NCI-H146 treated with DMSO at 0.1 percent for 48 hours (cell line): ENCODE results near the gene MPDU1.
"Not testable (repeated sequence)": the region's sequence is repeated elsewhere in the genome, so short reads cannot be mapped to it uniquely, and the experiment has no call there.

Source experiments
- DNase-seq: peaks from one replicate; lab custom pipeline; 2025; ENCODE audit not compliant: unreplicated experiment; lab: John Stamatoyannopoulos, UW

Gene MPDU1

GRCh38 chr17:7614425-7615264 is 31.0 kb downstream of the MPDU1 start, which contains the start of gene FXR2:
FXR2 (minus strand) TSS chr17:7614897; CDS start chr17:7614532, 365 bp downstream.
- DNase-seq = peak; percentile 100

- no peak for DNase-seq
These were observed 31.7 kb downstream of the MPDU1 start for GRCh38 chr17:7615265-7615747.

- no peak for DNase-seq
These were observed 35.0 kb downstream of the MPDU1 start for GRCh38 chr17:7618608-7619007.

GRCh38 chr17:7620835-7621234 is 37.2 kb downstream of the MPDU1 start:
- DNase-seq = no peak

- DNase-seq = no peak
These were observed 40.0 kb downstream of the MPDU1 start for GRCh38 chr17:7623661-7624060.

- DNase-seq = not testable (repeated sequence)
These were observed 42.1 kb downstream of the MPDU1 start for GRCh38 chr17:7625749-7626148.

- no peak for DNase-seq
These were observed 42.7 kb downstream of the MPDU1 start for GRCh38 chr17:7626307-7626706.

- no peak for DNase-seq
These were observed 43.3 kb downstream of the MPDU1 start for GRCh38 chr17:7626956-7627249.

- DNase-seq = peak; percentile 71
These were observed 43.8 kb downstream of the MPDU1 start, which contains the start of gene SAT2 for GRCh38 chr17:7627250-7628121. SAT2 (minus strand) TSS chr17:7627821; CDS start chr17:7627635, 186 bp downstream.

GRCh38 chr17:7629939-7630571 is 46.4 kb downstream of the MPDU1 start, which contains the start of gene SHBG:
SHBG (plus strand) TSS chr17:7630135; CDS start chr17:7630173, 38 bp downstream.
- no peak for DNase-seq

- DNase-seq = no peak
These were observed 48.0 kb downstream of the MPDU1 start for GRCh38 chr17:7631398-7632380.

- peak; percentile 20 for DNase-seq
These were observed 48.8 kb downstream of the MPDU1 start for GRCh38 chr17:7632492-7632894.

GRCh38 chr17:7633093-7633492 is 49.4 kb downstream of the MPDU1 start:
- DNase-seq = no peak

GRCh38 chr17:7634384-7634783 is 50.7 kb downstream of the MPDU1 start:
- DNase-seq = peak; percentile 37

GRCh38 chr17:7636163-7636562 is 52.5 kb downstream of the MPDU1 start:
- DNase-seq = no peak
